ENCODE data around the gene SWAP70.

The SWAP70 gene

DNA sequence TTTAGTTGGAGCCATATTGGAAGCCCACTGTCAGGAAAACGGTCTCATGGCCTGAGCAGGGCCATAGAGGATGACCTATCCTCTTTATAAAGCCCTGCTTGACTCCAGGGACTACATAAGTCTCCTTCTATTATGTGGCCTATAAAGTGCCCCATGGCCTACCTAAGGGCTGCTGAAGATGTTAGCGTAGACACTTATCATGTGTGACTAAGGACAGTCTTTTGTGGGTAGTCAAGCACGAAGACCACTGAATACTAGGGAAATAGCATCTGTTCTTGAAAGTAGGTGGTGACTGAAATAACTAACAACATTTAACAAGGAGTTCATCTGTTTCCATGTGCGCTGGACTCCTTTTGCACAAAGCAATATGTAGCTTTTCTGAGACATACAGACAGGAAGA is 117.1 kb downstream of the SWAP70 start:
- no peak for DNase-seq

DNA sequence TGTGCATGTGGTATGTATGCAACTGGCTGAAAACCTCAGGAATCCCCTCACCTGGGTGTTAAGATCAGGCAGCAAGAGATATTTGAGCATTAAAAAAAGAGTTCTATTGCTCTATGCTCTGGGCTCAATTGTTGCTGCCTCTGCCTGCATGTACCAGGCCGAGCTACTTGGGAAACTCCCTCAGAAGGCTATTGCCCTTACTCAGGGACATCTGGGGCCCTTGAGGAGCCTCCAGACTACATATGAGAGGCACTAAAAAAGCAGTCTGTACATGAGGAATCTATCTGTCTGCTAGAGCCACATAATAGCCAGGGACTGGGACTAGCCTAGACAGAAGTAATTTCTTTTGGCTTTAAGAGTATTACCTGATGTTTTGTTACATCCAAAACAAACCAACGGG is 120.1 kb downstream of the SWAP70 start:
- no peak for DNase-seq

DNA sequence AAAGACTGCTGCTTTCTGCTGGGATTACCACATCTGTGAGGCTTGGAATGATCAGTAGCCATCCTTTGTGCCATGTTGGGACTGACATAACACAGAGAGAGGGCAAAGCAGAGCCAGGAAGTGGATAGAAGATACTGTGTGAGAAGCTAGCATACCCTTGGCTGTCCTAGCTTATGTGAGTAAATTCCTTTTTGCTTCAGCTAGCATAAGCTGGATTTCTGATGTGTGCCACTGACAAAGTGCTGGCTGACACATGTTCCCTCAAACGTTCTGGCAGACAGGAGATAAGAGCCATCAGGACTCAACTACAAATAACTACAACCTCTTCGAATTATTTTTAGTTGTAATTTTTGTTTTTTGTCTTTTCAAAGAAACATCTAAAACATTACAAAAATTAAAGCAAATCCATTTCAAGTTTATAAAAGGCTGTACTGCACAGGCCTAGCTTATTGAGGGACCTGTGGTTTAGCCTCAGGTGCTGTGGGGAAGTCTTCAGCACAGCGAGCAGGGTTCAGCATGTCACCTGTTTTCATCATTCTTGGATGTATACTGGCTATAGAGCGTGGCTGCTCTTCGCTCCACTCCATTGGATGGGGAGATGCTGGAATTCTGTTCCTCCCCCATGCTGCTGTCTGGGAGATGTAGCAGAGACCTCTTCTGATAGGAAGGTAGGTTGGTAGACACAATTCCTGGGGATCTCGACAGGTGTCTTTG is 120.9 kb downstream of the SWAP70 start:
- DNase-seq, result no peak

DNA sequence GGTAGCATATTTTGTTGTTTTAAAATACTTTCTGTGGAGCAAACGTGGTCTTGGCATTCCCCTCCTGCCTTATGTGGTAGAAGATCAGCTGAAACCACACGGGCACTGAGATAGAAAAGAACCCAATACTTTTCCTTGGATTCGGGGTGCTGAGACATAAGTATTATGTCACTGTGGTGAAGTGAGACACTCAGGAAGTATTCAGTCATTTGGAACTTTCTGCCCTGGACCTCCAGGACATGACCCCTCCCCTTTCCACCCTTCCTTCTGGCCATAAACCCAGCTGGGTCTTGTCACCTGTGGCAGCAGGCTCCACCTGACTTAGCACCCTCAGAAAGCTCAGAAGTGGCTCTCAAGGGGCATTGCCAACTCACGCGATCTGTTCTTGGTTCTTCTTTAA is 123.4 kb downstream of the SWAP70 start:
- no peak for DNase-seq

DNA sequence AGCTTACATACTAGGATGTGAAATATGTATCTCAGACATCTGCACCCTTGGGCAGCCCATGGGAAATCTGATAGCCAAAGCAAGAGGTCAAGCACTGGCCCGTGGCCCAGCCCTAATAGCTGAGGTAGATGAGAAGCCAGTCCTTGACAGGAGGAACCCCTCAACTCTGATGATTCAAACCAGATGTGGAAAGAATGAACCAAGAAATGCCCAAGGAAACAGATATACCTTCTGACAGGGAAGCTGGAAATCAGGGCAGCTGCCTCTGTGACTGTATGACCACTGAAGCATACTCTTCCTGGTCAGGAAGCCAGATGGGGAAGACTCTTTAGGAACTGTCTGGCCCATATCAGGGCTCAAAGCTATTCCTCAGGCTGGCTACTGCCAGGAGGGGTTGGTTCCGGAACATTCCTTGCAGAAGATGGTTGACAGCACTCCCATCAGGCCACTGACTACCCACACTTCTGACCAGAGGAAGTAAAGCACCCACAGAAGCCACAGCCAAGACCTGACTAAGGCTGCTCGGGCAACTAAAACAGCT is 124.2 kb downstream of the SWAP70 start:
- DNase-seq, result no peak

DNA sequence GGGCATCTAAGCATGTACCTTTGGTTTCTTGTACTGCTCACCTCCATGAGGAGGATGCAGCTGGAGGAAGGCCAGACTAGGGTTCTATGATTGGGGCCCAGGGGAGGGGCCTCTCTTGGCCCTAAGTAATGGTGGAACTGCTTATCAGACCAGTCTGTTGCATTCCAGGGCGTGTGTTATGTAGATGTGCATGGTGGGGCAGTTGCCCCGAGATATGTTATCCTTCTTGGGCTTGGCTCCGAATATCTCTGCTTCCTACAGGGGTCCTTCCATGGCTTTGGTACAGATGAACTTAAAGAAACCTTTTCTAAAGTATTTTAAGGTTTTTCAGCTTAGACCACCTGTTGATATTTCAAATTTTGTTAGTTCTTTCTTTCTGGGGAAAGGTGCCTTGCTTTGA is 126.0 kb downstream of the SWAP70 start:
- no peak for DNase-seq

DNA sequence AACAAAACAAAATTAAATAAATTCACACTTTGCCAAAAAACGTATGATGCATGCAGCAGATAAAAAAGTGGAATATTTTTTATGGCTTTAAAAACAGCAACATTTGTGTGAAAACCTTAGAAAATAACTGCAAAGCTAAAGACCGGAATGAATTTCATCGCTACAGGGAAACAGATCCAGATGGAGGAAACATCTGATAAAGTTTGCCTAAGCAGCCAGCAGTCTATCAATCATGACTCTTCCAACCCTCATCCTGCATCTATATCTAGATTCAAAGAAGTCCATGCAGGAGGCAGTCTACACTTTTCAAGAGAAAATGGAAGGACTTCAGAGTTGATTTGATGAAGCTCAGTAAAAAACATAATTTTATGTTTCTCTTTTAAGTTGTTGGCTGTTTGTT is 126.8 kb downstream of the SWAP70 start:
- no peak for DNase-seq

DNA sequence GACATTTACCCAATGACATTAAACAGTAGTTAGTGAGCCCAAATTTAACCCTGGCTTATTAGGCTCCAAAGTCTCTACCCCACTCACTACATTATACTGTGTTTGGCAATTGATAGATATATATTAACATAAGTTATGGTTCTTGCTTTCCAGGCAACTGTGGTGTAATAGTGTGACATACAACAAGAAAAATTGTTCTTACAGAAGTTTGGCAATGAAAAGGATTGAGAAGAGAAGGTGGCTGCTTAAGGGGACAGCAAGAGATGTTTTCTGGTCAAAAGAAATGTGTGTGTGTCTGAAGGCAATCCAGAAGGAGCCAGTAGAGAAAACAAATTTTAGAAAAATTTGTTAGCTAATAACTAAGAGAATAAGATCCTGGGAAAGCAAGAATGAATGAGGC is 132.4 kb downstream of the SWAP70 start:
- no peak for DNase-seq

DNA sequence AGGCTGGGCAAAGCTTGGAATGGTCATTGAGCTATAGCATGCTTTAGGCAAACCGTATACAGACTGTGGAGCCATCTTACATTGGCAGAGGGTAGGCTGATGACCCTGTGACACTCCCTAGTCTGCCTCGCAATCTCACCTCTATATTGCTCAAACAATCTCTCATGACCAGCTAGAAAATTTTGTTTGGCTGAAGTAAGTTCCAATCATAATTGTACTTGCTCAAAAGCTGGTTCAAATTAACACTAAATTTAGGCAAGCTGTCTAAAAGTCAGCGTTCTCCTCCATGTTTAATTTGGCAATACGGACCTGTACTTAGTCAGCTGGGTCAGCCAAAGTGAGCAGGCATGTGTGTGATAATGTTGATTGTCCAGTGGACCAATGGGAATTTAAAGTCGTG is 133.0 kb downstream of the SWAP70 start:
- no peak for DNase-seq

DNA sequence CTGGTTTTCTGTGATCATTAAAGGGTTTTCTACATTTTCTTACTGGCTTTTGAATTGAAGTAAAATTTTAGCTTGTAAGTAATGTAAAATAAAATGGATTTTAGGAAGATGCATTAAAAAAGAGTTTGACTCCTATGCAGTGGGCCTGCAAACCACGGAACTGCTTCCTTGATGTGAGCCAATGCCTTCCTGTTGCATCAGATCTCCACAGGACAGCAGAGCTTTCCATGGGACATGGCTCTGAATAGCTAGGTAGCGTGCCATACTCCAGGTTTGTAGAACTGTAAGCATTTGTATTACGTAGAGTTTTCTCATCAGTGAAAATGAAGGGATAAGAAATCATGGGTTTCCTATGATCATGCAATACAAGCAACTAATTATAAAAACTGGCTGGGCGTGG is 133.4 kb downstream of the SWAP70 start:
- DNase-seq, result no peak

DNA sequence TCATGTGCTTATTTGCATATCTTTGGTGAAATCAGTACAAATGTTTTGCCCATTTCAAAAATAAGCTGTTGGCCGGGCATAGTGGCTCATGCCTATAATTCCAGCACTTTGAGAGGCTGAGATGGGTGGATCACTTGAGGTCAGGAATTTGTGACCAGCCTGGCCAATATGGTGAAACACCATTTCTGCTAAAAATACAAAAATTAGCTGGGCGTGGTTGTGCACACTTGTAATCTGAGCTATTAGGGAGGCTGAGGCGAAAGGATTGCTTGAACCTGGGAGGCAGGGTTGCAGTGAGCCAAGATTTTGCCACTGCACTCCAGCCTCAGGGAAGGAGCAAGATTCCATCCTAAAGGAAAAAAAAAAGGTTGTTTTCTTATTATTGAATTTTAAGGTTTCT is 136.0 kb downstream of the SWAP70 start:
- no peak for DNase-seq

DNA sequence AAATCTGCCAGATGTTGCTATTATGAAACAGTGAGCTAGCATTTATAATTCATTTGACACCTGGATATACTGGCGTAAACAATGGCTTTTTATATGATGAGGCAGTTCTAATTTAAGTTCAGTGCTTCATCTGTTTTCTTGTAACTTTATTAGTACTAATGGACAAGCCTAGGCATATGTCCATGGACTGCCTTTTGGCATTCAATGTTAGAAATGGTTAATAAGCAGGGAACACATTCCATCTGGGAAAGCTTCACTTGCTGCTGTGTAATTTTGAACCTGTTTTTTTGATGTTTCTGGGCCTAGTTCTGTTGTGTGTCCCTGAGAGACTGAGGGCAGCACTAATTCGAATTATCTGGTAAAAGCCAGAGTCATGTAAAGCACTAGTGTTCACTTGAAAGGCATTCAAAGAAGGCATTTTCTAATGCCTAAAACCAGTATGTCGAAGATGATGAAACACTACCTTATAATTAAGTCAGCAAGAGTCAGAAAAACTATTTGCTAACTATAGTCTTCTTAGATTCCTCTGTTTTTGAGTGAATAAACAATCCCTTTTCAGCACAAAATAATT is 138.5 kb downstream of the SWAP70 start:
- no peak for DNase-seq
